GM12878 (cell line): ENCODE results near the gene PRKAG2. TPM values are rescaled to one million over a fixed set of nuclear protein-coding genes. Genes with fewer than 3 reads are reported as not detected.

Experiments used
- ATAC-seq: fragments of 200-7000 bp; cut with Tn5 transposase; 3 replicates; pipeline ENCODE4 v1.9.1; 2020; ENCODE audit warnings: mild to moderate bottlenecking, moderate library complexity
- BruUV-seq: library from RNA; stranded (reverse); fragments of 400-500 nt; replicated peaks from 2 replicates; lab custom pipeline; 2021; lab: Mats Ljungman, UMichigan
- CTCF ChIA-PET: fragments of 300-600 bp; sonication (Branson Sonifier 250); formaldehyde crosslinking; extraction: SDS; loops from one replicate; lab custom pipeline; 2021; ENCODE audit warnings: inconsistent platforms; lab: Yijun Ruan, JAX
- POLR2A ChIA-PET: fragments of 350-600 bp; formaldehyde crosslinking; extraction: SDS; loops from one replicate; lab custom pipeline; 2021; ENCODE audit warnings: inconsistent platforms; lab: Charles Lee
- RAD21 ChIA-PET: fragments of 300-600 bp; sonication (Branson Sonifier 250); formaldehyde crosslinking; loops from one replicate; lab custom pipeline; 2023; ENCODE audit warnings: antibody characterized with exemption; ENCODE audit not compliant: unreplicated experiment; lab: Charles Lee
- SMC1A ChIA-PET: fragments of 300-600 bp; sonication (Branson Sonifier 250); formaldehyde crosslinking; loops from one replicate; lab custom pipeline; 2023; ENCODE audit not compliant: unreplicated experiment, uncharacterized antibody; lab: Charles Lee
- DNase-seq: peaks from one replicate; pipeline ENCODE4 v3.0.0-alpha.2; 2011; ENCODE audit warnings: low read depth, low spot score
- FAIRE-seq: peaks from 3 replicates; lab custom pipeline; 2011; peaks lifted over from hg19 to GRCh38; lab: Jason Lieb, UNC
- H2AFZ ChIP-seq: 2 replicates; pipeline ENCODE4 v1.6.0; 2011; ENCODE audit warnings: low read depth, low read length, control low read depth; ENCODE audit not compliant: control insufficient read depth
- H3K27ac ChIP-seq: 2 replicates; pipeline ENCODE4 v1.5.1; 2011; ENCODE audit warnings: control low read depth; ENCODE audit not compliant: control insufficient read depth, insufficient read depth
- H3K27me3 ChIP-seq, 2 experiments: replicated peaks in 1 of 2; 2 replicates each; pipeline versions ENCODE4 v1.6.0 to v1.6.1; 2011; ENCODE audit warnings: low read length in 1 of 2; ENCODE audit not compliant: control insufficient read depth in 2 of 2, insufficient read depth in 2 of 2
- H3K36me3 ChIP-seq, 2 experiments: 2 replicates each; pipeline ENCODE4 v1.5.1; 2011; ENCODE audit warnings: low read length in 1 of 2; ENCODE audit not compliant: control insufficient read depth in 2 of 2, insufficient read depth in 2 of 2
- H3K4me1 ChIP-seq: 2 replicates; pipeline ENCODE4 v1.6.1; 2011; ENCODE audit warnings: mild to moderate bottlenecking, low read length, moderate library complexity, mixed read lengths; ENCODE audit not compliant: control insufficient read depth, insufficient read depth
- H3K4me2 ChIP-seq: 2 replicates; pipeline ENCODE4 v1.6.0; 2011; ENCODE audit warnings: control low read depth; ENCODE audit not compliant: control insufficient read depth, insufficient read depth
- H3K4me3 ChIP-seq: fragments of 200-600 bp; sonication (generic); 2 replicates; pipeline ENCODE4 v1.5.1; 2016
- H3K79me2 ChIP-seq: 2 replicates; pipeline ENCODE4 v1.6.0; 2011; ENCODE audit warnings: low read length; ENCODE audit not compliant: control insufficient read depth, insufficient read depth
- H3K9ac ChIP-seq: 2 replicates; pipeline ENCODE4 v1.8.0; 2011; ENCODE audit warnings: low read length, control low read depth, mixed read lengths; ENCODE audit not compliant: control insufficient read depth, insufficient read depth
- H3K9me3 ChIP-seq: replicated peaks from 3 replicates; pipeline ENCODE4 v1.5.1; 2011; ENCODE audit warnings: mild to moderate bottlenecking, low read length; ENCODE audit not compliant: control insufficient read depth, insufficient read depth
- H4K20me1 ChIP-seq: 2 replicates; pipeline ENCODE4 v1.6.0; 2011; ENCODE audit not compliant: control insufficient read depth, insufficient read depth
- BMI1 ChIP-seq: fragments of 450-650 bp; IDR thresholded peaks from 2 replicates; pipeline ENCODE4 v1.6.1; 2016; ENCODE audit warnings: mild to moderate bottlenecking, moderate library complexity, borderline replicate concordance
- KAT2A ChIP-seq: conservative IDR thresholded peaks from 2 replicates; pipeline ENCODE4 v1.6.1; 2011; ENCODE audit warnings: low read depth, low read length; ENCODE audit not compliant: control insufficient read depth
- NFXL1 ChIP-seq: fragments of 450-650 bp; IDR thresholded peaks from 2 replicates; pipeline ENCODE4 v1.6.1; 2017; ENCODE audit warnings: antibody characterized with exemption, mild to moderate bottlenecking, borderline replicate concordance
- NR2C2 ChIP-seq: IDR thresholded peaks from 2 replicates; pipeline ENCODE4 v1.6.1; 2011; ENCODE audit warnings: borderline replicate concordance, low read depth; ENCODE audit not compliant: control insufficient read depth, insufficient read length
- RELA ChIP-seq: fragments of 450-650 bp; IDR thresholded peaks from 2 replicates; pipeline ENCODE4 v1.8.0; 2014; ENCODE audit warnings: borderline replicate concordance; ENCODE audit not compliant: partially characterized antibody
- SPI1 ChIP-seq: IDR thresholded peaks from 2 replicates; pipeline ENCODE4 v1.6.1; 2011; ENCODE audit warnings: low read depth, mild to moderate bottlenecking, low read length, moderate library complexity, borderline replicate concordance; ENCODE audit not compliant: insufficient read depth
- TARDBP ChIP-seq: IDR thresholded peaks from 2 replicates; pipeline ENCODE4 v1.6.1; 2016; ENCODE audit warnings: borderline replicate concordance
- TCF3 ChIP-seq: IDR thresholded peaks from 2 replicates; pipeline ENCODE4 v1.6.1; 2012; ENCODE audit warnings: low read depth, mild to moderate bottlenecking, low read length, borderline replicate concordance; ENCODE audit not compliant: insufficient read depth
- ZNF207 ChIP-seq: fragments of 450-650 bp; IDR thresholded peaks from 2 replicates; pipeline ENCODE4 v1.6.1; 2014; ENCODE audit warnings: antibody characterized with exemption, mild to moderate bottlenecking, borderline replicate concordance
- WGBS: methylation state at CpG from one replicate; pipeline ENCODE4 v1.1.6; 2016; ENCODE audit warnings: low lambda C conversion rate; ENCODE audit not compliant: insufficient replicate concordance, insufficient coverage; ENCODE audit errors: missing lambda C conversion rate; 5-methylcytosine and 5-hydroxymethylcytosine counted together
- in situ Hi-C: fragments of 300-500 bp; cut with MboI; formaldehyde crosslinking; loops from 9 replicates; pipeline ENCODE4 v1.14.3; 2018; ENCODE audit warnings: mixed read lengths
- intact Hi-C: fragments of 100-400 bp; cut with micrococcal nuclease; formaldehyde crosslinking; loops from one replicate; pipeline ENCODE4 v1.14.2; 2022; ENCODE audit not compliant: unreplicated experiment
- polyA plus RNA-seq, 11 experiments: library from polyadenylated mRNA; depleted of rRNA in 4 of 11; unstranded in 6 of 11; stranded (reverse) in 5 of 11; fragments of >200 nt; fragmentation: Nextera tagmentation in 4 of 11; fragmentation: Illumina TruSeq in 1 of 11; extraction: Ambion mirVana in 4 of 11; extraction: Trizol in 1 of 11; gene quantifications; 1 replicate in 1 of 11; 2 replicates in 10 of 11; pipeline versions ENCODE4 v1.2.1 to v1.2.3, GENCODE V29; 2011 to 2016; ENCODE audit warnings: inconsistent platforms in 2 of 11, missing spikeins in 2 of 11, low read depth in 1 of 11
- total RNA-seq, 4 experiments: library from RNA; depleted of rRNA in 3 of 4; stranded (reverse); fragments of >200 nt in 3 of 4; fragmentation: Illumina TruSeq in 1 of 4; extraction: Trizol in 1 of 4; gene quantifications; 2 replicates each; pipeline versions ENCODE4 v1.2.1 to v1.2.3, GENCODE V29; 2013 to 2021
- TF ChIP-seq, protein P1 (sequence below): fragments of 450-650 bp; formaldehyde crosslinking; IDR thresholded peaks from 2 replicates; pipeline ENCODE4 v1.4.0; 2022; ENCODE audit warnings: mild to moderate bottlenecking, moderate library complexity
- TF ChIP-seq, protein P2 (sequence below): fragments of 450-650 bp; IDR thresholded peaks from 2 replicates; pipeline ENCODE4 v1.6.1; 2018; ENCODE audit warnings: borderline replicate concordance, mild to moderate bottlenecking; ENCODE audit not compliant: partially characterized antibody

The PRKAG2 gene
- total and polyA plus RNA-seq, 10 of the 15 experiments (the other 5 are each of a cell fraction or from before 2014, with no cell fraction given), result 3.4 to 8.9 (median 6.8) TPM

DNA sequence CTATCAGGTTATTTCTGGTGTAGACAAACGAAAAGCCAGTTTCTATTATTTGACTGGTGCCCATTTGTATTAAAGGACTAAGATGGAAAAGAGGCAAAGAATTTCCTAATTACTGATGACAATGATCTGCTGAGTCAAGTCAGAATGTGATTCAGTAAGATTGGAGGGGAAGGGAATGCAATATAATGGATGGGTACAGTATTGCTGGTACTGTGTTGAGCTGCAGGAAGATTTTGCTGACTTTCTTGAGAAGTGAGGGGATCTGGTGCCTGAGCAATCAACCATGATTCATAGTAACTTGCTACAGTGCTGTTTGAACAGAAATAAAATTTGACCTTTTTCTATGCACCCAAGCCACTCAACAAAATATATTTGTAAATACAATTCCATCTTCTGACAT, 218.1 kb downstream of the PRKAG2 start:
- intact Hi-C loops, result no loop called here
- CTCF ChIA-PET, result no interaction called here

DNA sequence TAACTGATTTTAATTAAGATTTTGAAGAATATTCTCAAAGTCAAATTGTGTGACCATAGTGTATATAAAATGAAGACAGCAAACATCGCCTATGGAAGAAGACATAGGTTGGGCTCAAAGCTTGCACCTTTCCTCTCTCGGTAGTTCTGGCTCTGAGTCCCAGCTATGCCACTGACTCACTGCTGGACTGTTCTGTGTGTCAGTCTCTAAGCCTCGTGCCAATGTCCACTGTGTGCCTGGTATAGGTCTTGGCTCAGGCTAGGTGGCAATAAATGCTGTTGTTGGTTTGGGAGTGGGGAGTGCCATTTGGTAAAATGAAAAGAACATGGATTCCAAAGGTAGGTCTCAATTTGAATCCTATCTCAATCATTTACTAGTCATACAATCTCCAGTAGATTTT, 219.7 kb downstream of the PRKAG2 start:
- no TSS peak for BruUV-seq
- CTCF ChIA-PET, result no interaction called here
- H4K20me1 ChIP-seq, result no peaks in the 10 kb centered on the region

More for the DNA sequence above, 218.1 kb downstream of the PRKAG2 start:
- H3K9ac ChIP-seq, result no peak overlapping the region
- no peaks in the 10 kb centered on the region for H3K79me2 ChIP-seq
- in situ Hi-C loops, result no loop called here
- H3K4me3 ChIP-seq, result no peak overlapping the region
- H3K36me3 ChIP-seq, result no peaks in the 10 kb centered on the region
- RAD21 ChIA-PET, result no interaction called here
- H3K27me3 ChIP-seq, result no peaks in the 10 kb centered on the region
- no peaks in the 10 kb centered on the region for H4K20me1 ChIP-seq
- SMC1A ChIA-PET, result no interaction called here
- H3K27ac ChIP-seq, result no peak overlapping the region
- DNase-seq, result no peak
- TF ChIP-seq KAT2A, result no peak
- no peak for TF ChIP-seq TARDBP
- no peak for TF ChIP-seq RELA
- no peak for FAIRE-seq
- no peak overlapping the region for H2AFZ ChIP-seq
- H3K4me1 ChIP-seq, result no peaks in the 10 kb centered on the region
- BruUV-seq, result no TSS peak
- ATAC-seq, result no peak
- POLR2A ChIA-PET, result no interaction called here
- no peak overlapping the region for H3K4me2 ChIP-seq
- WGBS, result 42% methylated on average over 1 of the region's 1 CpG
- no peaks in the 10 kb centered on the region for H3K9me3 ChIP-seq

More for the DNA sequence above, 219.7 kb downstream of the PRKAG2 start:
- ChIA-PET POLR2A (no interaction called here), RAD21 (no interaction called here), SMC1A (no interaction called here)
- 61% methylated on average over 3 of the region's 3 CpGs for WGBS
- FAIRE-seq (no peak), DNase-seq (no peak), ATAC-seq (no peak)
- TF ChIP-seq SPI1 (no peak), NFXL1 (no peak), NR2C2 (no peak), BMI1 (no peak), TCF3 (no peak), ZNF207 (no peak)
- TF ChIP-seq, protein P1, sequence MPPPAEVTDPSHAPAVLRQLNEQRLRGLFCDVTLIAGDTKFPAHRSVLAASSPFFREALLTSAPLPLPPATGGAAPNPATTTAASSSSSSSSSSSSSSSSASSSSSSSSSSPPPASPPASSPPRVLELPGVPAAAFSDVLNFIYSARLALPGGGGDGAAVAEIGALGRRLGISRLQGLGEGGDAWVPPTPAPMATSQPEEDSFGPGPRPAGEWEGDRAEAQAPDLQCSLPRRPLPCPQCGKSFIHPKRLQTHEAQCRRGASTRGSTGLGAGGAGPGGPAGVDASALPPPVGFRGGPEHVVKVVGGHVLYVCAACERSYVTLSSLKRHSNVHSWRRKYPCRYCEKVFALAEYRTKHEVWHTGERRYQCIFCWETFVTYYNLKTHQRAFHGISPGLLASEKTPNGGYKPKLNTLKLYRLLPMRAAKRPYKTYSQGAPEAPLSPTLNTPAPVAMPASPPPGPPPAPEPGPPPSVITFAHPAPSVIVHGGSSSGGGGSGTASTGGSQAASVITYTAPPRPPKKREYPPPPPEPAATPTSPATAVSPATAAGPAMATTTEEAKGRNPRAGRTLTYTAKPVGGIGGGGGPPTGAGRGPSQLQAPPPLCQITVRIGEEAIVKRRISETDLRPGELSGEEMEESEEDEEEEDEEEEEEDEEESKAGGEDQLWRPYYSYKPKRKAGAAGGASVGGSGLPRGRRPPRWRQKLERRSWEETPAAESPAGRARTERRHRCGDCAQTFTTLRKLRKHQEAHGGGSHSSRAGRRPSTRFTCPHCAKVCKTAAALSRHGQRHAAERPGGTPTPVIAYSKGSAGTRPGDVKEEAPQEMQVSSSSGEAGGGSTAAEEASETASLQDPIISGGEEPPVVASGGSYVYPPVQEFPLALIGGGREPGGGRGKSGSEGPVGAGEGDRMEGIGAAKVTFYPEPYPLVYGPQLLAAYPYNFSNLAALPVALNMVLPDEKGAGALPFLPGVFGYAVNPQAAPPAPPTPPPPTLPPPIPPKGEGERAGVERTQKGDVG (CRISPR knock-in tag), result no peak
- TF ChIP-seq, protein P2, sequence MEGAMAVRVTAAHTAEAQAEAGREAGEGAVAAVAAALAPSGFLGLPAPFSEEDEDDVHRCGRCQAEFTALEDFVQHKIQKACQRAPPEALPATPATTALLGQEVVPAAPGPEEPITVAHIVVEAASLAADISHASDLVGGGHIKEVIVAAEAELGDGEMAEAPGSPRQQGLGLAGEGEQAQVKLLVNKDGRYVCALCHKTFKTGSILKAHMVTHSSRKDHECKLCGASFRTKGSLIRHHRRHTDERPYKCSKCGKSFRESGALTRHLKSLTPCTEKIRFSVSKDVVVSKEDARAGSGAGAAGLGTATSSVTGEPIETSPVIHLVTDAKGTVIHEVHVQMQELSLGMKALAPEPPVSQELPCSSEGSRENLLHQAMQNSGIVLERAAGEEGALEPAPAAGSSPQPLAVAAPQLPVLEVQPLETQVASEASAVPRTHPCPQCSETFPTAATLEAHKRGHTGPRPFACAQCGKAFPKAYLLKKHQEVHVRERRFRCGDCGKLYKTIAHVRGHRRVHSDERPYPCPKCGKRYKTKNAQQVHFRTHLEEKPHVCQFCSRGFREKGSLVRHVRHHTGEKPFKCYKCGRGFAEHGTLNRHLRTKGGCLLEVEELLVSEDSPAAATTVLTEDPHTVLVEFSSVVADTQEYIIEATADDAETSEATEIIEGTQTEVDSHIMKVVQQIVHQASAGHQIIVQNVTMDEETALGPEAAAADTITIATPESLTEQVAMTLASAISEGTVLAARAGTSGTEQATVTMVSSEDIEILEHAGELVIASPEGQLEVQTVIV, result no peak
- Histone ChIP-seq H2AFZ (no peak overlapping the region), H3K79me2 (no peaks in the 10 kb centered on the region), H3K4me2 (no peak overlapping the region), H3K27ac (no peak overlapping the region), H3K9ac (no peak overlapping the region), H3K36me3 (no peaks in the 10 kb centered on the region), H3K4me3 (no peak overlapping the region), H3K27me3 (no peaks in the 10 kb centered on the region), H3K4me1 (no peaks in the 10 kb centered on the region), H3K9me3 (no peaks in the 10 kb centered on the region)
- in situ Hi-C loops, result no loop called here
- intact Hi-C loops, result no loop called here
